D341Med (cell line): ENCODE results near the gene FGD4.

ENCODE experiments used
- DNase-seq: peaks from one replicate; pipeline ENCODE4 v3.0.0; 2012; ENCODE audit warnings: low spot score

FGD4 gene

DNA sequence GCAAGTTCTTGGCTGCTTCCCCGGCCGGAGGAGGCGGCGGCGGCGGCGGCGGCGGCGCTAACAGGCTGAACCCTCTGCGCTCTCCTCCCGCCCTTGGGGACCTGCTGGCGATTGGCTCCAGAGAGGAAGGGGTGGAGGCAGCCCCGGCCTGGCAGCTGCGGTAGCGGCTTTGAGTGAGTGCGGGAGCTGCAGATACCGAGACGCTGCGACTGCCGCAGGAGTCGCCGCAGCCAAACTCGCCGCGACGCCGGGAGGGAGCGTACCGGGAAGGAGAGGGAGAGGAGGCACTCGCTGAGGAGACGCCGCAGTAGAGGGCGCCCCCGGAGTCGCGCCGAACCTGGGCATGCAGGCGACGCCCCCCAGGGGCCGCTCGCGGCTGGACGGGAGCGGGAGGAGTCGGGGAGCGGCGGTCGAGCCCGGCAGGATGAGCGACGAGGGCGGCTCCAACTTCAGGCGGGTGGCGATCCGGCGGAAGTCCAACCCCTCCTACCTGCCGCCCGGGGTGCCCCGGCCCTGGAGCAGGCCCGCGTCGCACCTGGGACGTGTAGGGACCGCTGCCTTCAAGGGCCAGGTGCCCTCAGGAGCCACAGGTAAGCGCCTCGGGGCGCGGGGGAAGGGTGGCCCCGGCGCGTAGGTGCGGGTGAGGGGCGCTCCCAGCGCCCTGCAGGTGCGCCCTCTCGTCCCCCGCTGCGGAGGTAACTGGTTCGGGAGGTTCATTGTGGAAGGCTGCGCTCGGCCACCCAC lies at the start of gene FGD4:
Gene FGD4 (plus strand): TSS at position 189 of the 744 bp plus-strand sequence.
- peak; percentile 92 for DNase-seq

DNA sequence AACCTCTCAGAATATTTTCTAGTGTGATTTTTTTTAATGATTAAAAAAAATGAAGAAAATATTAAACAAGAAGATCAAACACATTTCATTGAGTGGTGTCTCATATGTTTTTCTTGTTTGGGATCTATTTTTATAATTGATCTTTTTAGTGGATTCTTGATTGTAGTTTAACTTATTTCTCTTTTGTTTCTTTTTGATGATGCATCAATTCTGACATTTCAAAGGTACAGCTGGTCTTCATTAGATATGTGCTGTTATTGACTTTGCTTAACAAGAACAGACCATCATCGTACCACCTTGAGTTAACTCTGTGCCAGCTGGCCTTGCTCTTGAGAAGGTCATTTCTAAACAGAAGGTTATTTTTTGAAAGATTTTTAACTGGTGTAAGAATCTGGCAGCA lies 45.8 kb upstream of the FGD4 start:
- no peak for DNase-seq

DNA sequence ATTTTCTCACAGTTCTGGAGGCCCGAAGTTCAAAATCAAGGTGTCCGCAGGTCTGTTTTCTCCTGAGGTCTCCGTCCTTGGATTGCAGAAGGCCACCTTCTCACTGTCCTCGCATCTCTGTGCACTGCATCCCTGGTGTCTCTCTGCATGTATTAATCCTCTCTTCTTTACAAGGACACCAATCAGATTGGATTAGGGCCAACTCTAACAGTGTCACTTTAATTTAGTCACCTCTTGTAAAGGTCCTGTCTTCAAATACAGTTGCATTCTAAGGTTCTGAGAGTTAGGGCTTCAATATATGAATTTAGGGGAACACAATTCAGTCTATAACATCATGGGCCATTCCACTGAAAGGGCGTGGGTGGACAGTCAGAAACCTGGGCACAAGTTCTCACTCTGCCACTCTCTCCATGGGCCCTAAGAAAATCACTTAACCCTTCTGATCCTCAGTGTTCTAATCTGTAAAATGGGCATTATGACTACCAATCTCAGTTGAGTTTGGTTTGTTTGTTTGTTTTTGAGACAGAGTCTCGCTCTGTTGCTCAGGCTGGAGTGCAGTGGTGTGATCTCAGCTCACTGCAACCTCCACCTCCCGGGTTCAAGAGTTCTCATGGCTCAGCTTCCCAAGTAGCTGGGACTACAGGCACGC lies 41.6 kb upstream of the FGD4 start:
- DNase-seq = no peak

DNA sequence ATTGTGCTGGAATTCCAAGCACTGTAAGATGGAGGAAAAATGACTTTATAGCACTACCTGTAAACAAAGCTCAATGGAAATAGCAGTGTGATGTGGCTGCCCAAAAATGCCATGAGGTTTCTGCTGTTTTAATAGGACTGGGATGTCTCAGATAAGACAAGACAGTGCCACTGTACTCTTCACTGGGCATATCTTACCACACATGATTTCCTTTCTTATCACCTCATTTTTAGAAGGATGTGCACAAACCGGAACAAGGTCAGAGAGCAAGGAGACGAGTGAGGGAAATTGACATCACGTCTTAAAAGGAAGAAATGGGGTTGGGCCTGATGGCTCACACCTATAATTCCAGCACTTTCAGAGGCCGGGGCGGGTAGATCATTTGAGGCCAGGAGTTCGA lies 38.4 kb upstream of the FGD4 start:
- DNase-seq = no peak

DNA sequence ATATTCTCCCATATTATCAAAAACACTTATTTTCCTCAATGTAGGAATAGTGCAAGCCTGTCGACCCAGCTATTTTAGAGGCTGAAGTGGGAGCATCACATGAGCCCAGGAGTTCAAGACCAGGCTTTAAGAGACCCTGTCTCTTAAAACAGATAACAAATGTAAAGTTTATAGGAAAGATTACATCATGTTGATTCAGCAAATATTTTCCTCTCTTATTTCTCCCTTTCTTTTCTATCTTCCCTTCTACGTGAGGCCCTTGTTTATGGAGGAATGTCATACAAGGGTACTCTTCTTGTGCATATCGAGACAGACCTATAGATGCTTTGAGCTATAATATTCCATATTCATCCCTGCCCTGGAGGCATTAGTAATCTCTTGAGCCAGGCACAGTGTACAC lies 36.5 kb upstream of the FGD4 start:
- no peak for DNase-seq

DNA sequence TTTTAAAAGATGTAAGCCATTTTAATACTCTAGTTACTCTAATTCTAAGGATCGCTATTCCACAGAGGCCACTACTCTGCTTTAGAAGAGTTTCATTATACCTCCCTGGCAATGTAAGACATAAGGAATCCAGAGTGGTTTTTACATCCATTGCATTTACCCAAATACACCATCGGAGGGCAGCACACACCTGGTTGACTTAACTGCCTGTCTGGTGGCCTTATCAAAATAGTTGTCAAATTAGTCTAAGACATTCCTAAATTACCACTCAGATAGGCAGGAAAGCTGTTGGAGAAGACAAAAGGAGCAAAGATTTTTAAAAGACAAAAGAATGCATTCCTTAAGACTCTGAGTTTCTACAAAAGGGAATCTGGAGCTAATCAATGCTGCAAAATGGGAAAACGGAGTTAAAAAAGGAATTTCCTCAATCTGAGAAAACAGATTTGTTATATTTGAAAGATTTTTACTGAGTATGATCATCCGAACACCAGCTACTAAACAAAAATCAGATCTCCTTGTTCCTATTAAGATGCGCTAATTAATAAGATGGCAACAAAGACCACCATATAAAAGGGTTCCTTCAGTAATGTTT lies 33.8 kb upstream of the FGD4 start:
- DNase-seq = peak; percentile 62

DNA sequence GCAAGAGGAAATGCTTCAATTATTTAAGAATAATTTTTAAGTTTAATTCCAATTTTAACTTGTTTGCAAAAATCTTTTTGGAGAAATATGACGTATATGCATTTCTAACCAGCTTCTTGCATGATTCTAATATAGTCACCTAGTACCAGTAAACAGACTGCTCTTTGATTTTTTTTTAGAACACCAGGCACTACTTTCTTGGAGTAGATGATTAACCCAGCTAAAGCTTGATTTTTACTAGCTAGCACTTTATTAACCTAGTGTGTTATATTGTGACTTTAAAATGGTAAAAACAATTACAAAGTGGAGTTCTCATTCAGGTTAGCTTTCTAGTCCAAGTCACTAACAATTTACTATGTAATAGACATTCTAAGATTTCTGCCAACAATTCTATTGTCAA lies 32.6 kb upstream of the FGD4 start:
- DNase-seq = no peak

DNA sequence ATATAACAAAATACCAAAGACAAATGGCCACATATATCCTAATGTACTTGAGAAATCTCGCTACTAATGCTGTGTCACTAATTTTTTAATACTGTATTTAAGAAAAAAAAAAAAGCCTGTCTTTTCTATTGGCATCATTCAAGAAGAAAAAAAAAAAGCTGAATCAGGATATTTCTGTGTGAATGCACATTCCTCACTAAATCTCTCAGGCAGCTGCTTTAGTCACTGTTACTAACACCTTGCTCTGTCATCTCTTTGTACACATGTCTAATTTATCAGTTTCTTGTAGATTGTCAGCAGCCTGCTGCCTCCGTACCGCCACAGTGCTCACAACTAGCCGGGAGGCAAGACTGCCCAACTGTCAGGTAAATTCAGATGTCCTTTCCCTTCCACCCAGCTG lies 32.0 kb upstream of the FGD4 start:
- DNase-seq = no peak

DNA sequence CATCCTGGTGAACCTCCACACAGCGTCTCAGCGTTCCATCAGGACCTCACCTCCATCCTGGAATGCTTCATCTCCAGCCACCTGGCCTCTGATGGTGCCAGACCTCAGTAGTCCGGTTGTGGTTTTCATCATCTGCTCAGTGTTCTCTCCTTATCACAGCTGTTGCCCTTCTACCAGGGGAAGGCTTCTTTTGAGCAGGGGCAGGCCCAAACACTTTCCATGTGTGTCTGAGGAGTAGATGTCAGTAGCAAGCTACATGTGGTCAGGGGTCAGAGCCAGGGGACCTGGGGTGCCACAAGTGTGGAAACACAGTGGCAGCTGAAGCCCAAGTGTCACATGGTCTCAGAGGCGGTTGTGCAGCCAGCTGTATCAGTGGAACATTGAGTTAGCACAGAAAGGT lies 30.2 kb upstream of the FGD4 start:
- DNase-seq = no peak

DNA sequence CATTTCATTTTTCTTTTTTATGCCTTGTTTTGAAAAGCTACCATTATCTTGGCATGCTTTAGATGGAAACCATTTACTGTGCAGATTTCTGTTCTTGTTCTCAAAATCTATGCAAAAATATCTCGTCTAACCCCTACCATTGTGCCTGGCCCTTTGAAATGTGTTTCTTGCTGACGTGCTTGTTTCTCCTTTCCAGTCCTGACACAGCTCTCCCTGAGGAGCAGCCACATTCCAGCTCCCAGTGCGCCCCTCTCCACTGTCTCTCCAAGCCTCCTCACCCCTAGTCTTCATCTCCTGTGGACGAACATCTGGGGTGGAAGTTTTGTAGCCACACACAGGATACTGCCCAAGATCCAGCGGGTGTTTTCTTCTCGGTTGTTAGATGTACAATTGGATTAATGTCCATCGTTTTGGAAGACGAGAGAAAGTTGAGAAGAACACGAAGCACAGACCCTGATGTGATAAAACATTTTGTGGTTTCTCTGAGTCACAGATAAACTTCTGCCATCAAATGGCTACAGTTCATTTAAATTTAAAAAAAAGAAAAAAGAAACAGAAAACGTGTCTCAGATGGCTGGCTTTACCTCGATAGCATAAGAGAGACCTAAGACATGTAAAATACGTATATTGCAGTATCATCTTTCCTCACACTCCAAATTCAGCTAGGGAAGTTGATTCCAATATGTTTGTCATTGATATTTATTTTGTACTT lies 21.9 kb upstream of the FGD4 start:
- DNase-seq = no peak

DNA sequence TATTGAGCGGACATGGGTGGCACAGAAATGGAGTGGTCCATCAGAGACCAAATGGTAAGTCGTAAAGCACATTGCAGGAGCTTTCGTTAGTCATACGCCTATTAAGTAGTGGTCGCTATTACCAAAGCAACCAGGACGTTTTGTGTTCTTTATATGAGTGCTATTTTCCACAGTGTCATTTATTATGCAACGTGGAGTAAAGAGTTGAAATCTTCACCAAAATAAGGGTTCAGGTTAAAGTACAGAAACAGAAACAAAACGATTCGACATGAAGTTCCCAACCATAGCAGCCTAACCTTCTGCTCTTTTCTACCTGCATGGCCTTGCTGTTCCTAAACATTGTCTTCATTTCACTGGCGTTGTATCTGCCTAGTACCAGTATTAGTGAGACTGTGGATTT lies 20.1 kb upstream of the FGD4 start:
- no peak for DNase-seq

DNA sequence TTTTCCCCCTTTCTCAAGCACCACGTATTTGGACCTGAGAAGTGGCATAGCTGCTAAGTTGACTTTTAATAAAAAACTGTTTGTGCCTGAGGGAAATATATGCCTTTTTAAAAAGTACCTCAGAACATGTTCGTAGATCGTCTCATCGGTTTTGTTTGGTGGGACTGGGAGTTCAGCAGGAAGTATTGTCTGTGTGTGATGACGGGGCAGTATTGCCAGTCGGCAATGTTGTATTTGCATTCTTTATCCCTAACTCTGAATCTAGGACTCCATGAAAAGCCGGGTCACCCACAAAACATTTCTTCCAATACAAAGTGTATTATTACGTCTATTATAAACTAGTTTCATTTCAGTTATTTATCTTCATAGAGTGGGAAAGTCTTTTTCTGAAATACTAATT lies 19.7 kb upstream of the FGD4 start:
- no peak for DNase-seq

DNA sequence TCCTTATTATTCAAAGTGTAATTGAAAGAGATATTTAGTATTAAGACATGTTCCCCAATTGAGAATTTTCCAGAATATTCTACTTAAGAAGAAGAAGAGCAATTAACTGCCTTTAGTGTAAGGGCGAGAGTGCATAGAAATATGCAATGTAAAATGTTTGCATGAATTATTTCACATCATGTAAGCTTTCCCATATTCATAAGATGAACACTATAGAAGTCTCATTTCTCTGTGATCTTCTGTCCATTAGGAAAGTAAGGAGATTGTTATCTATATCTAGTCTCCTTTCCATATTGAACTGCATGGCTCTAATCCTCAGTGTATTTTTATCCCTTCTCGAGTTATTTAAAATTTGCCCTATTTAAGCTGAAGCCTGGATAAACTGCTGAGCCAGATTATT lies 17.1 kb upstream of the FGD4 start:
- DNase-seq = no peak

DNA sequence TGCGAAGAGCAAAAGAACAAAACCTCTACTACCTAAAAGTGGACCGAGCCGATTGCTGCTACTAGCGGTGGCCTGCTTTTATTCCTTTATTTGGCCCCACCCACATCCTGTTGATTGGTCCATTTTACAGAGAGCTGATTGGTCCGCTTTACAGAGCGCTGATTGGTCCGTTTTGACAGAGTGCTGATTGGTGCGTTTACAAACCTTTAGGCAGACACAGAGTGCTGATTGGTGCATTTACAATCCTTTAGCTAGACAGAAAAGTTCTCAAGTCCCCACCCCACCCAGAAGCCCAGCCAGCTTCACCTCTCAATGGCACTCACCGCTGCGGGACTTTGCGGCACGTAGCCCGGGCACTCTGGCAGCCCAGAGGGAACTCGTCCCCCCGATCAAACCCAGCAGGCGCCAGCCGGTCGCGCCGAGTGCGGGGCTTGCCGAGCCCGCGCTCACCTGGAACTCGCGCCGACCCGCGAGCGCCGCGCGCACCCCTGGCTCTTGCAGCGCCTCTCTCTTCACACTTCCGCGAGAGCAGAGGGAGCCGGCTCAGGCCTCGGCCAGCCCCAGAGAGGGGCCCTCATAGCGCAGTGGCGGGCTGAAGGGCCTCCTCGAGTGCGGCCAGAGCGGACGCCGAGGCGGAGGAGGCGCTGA lies 8.7 kb upstream of the FGD4 start:
- DNase-seq = no peak

DNA sequence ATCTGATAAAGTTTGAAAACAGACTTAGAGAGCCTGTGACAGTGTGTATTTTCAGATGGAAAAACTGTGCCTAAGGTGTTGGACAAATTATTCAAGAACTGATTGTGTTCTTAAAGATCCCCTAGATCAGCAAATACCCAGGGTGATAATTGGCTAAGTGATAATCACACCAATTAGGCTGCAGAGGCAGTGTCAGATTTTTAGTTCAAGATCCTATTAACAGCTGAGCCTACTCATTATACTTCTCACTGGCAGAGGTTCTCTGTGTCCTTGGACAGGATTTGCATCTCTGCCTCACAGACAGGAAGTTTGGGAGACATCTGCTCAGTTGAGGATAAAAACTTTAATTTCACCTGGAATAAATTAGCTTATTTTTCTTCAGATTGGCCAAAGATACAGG lies 4.3 kb upstream of the FGD4 start:
- peak; percentile 62 for DNase-seq

DNA sequence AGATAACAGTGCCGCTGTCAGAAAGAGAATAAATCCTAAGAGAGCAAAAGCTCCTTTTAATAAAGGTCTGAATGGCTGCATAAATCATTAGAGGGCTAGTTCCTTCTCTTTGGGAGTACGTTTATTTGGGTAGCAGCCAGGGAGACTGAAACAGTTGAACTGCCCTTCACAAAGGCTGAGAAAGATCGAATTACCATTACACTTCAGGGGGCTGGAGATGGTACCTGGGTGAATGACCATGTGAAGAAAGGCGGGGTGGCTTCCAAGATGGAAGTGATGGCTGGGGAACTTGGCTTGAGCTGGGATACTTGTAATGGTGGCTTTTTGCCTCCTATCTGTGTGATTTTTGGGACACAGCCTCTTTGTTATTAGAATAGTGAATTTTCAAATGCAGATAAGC lies 1.7 kb upstream of the FGD4 start:
- no peak for DNase-seq

DNA sequence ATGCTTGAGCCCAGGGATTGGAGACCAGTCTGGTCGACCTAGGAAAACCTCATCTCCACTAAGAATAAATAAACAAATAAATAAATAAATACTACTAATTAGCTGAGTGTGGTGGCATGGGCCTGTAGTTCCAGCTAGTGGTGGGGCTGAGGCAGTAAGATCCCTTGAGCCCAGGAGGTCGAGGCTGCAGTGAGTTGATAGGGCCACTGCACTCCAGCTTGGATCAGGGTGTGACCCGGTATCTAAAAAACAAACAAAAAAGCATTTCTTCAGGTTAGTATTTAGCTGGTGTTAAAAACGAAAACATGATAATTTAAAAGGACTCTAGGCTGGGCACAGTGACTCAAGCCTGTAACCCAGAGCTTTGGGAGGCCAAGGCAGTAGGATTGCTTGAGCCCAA lies 1.2 kb upstream of the FGD4 start:
- DNase-seq = no peak

DNA sequence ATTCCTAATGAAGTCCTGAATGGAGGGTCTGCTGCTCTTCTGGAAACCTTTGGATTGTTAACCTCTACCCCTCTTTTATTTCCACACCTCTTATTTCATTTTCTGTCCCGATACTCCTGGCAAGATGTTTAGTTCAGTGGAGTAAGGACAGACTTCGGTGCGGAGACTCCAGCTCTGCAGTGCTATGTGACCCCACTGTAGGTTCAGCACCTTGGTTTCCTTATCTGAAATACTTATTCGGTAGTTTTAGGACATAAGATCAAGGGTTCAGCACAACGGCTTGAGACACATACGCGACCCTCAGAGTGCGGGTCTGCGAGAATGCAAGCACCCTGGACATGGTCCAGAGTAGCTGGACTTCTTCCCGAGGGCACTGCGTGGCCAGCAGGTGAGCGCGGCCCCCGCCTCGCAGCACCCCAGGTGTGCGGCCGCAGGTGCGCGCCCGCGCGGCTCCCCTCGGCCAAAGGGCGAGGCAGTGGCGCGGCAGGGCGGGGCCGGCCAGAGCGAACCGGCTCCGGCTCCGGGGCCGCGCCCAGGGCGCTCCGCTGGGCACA lies 465 bp upstream of the FGD4 start:
- DNase-seq = no peak

DNA sequence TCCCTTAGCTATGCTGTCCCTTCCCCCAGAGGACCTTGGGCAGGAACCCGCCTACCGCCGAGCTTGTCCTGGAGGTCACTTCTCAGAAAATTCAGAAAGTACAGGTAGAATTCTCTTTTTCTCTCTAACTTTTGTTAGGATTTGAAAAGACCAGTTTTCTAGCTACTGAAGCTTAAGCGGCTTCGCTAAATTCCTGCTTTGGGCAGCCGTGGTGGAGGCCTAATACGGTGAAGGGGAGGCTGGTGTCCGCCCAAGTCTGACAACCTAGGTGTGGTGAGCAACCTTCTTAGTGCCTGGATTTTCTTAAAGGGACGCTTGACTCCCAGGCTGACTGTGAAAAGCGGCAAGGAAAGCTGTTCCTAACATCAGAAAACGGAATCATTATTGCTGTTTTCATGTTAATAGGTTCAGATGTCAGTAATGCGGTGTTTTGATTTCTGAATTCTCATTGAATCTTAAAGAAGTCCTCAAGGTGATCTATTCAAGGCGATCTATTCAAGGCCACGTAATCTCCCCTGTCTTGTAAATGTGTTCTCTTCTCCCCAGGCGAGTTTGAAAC lies 835 bp downstream of the FGD4 start:
- DNase-seq = no peak

DNA sequence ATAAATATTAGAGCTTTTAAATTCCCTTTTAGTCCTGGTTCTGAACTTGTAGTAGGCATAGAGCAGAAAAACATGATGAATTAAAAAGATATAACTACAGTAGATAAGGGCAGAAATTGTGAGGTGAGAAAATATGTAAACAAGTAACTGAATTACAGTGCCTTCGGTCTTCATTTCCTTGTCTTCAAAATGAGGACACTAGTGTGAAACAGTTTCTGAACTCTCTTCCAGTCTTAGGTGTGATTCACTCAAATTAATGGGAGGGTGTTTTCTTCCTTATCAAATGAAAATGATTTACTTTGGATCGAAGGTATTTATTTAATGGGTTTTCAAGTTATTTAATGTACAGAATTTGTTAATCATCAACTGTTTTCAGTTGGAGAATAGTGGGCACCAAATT lies 1.5 kb downstream of the FGD4 start:
- DNase-seq = no peak

DNA sequence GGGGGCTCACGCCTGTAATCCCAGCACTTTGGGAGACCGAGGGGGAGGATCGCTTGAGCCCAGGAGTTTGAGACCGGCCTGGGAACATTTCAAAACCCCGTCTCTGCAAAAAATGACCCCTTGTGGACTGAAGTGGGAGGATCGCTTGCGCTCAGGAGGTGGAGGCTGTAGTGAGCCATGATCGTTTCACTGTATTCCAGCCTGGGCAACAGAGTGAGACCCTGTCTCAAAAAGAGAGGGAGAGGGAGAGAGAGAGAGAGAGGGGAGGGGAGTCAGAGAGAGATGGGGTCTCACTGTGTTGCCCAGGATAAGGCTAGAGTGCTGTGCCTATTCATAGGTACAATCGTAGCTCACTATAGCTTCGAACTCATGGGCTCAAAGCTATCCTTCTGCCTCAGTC lies 2.8 kb downstream of the FGD4 start:
- DNase-seq = no peak

DNA sequence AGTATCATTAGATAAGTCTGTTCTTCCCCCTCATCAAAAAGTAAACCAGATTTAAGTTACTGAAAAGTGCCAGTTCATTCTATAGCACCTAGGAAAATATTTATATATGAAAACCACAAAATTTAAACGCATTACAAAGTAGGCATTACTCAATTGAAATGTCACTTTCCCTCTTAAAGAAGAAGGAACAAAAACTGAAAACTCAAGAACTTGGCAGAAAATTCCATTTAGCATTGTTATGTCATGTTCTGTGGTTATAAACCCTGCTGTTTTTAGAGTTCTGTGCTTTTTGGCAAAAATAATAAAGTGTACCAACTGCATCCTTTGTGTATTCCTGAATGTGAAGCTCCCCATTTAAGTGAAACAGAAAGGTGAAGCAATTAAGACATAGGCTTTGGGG lies 3.6 kb downstream of the FGD4 start:
- DNase-seq = no peak
